Keratinocyte (primary cell): ENCODE data around the gene MSL1.

Experiments used
- EZH2 ChIP-seq: IDR thresholded peaks from one replicate; pipeline ENCODE4 v1.6.1; 2012; ENCODE audit warnings: inconsistent platforms, mild to moderate bottlenecking, low read length, moderate library complexity
- TF ChIP-seq, protein P1 (sequence below), 3 experiments: IDR thresholded peaks in 1 of 3; conservative IDR thresholded peaks in 1 of 3; optimal IDR thresholded peaks in 1 of 3; 2 replicates in 2 of 3; 3 replicates in 1 of 3; pipeline versions ENCODE3 to v1.5.1; 2011; ENCODE audit warnings: low read length in 3 of 3, mild to moderate bottlenecking in 3 of 3, moderate library complexity in 2 of 3, control low read depth in 1 of 3, inconsistent platforms in 1 of 3; ENCODE audit not compliant: insufficient read depth in 2 of 3; ENCODE audit errors: extremely low read depth in 1 of 3

DNA sequence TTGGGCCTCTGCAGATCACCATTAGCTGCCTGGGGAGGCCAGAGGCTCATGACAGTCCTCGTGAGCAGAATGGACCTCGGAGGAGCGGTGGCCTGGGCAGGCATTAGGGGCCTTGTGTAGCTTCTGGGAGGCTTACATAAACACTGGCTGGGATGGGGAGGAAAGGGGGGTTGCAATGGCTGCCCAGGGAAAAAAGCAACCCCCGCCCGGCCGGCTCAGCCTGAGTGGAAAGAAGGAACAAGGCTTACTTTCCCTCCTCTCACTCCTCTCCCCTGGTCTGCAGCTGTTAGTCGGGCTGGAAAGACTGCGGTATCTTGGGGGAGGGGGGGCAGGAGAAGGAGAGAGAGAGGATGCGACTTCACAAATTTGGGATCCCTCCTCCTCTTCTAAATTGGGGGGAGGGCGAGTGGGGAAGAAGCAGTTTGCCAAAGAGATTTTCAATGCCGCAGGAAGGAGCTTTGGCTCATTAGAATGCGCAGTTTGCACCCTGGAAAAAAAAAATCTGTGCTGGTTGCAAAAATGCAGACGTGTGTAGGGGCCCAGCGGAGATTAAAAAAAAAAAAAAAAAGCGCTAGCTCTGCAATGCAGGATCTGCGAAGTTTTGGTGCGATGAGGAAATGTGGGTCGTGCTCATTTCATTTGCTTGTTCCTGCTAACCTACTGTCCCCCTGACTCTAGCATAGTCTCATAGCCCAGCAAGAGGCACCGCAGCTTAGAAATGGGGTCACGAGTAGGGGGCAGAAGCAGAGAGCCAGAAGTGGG lies 14.8 kb upstream of the MSL1 start:
- TF ChIP-seq, protein P1, sequence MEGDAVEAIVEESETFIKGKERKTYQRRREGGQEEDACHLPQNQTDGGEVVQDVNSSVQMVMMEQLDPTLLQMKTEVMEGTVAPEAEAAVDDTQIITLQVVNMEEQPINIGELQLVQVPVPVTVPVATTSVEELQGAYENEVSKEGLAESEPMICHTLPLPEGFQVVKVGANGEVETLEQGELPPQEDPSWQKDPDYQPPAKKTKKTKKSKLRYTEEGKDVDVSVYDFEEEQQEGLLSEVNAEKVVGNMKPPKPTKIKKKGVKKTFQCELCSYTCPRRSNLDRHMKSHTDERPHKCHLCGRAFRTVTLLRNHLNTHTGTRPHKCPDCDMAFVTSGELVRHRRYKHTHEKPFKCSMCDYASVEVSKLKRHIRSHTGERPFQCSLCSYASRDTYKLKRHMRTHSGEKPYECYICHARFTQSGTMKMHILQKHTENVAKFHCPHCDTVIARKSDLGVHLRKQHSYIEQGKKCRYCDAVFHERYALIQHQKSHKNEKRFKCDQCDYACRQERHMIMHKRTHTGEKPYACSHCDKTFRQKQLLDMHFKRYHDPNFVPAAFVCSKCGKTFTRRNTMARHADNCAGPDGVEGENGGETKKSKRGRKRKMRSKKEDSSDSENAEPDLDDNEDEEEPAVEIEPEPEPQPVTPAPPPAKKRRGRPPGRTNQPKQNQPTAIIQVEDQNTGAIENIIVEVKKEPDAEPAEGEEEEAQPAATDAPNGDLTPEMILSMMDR (optimal IDR thresholded peaks at IDR 0.05 in 1 of 3, IDR thresholded peaks at IDR 0.05 in 1 of 3, conservative IDR thresholded peaks at IDR 0.05 in 1 of 3; ENCODE audit: extremely low read depth in 1 of 3, insufficient read depth in 2 of 3, low read length in 3 of 3), result no peak
- TF ChIP-seq EZH2, result no peak
